ENCODE measurements around the gene TNFRSF21. TPM values are rescaled to one million over a fixed set of nuclear protein-coding genes. Genes with fewer than 3 reads are reported as not detected.

TNFRSF21 gene
- total RNA-seq, 1 experiment from 2014 or later, result 172 TPM

- no peak for TF ChIP-seq CTCF (conservative IDR thresholded peaks at IDR 0.05)
- no peak for TF ChIP-seq EZH2 (IDR thresholded peaks at IDR 0.05; ENCODE audit: low read depth)
- Histone ChIP-seq H3K9me3 (ENCODE audit: insufficient read depth, low read depth) (no peaks in the 10 kb centered on the region), H3F3A (ENCODE audit: insufficient read depth, low read depth) (peaks cover 76% of the 10 kb centered on the region), H3K9me2 (ENCODE audit: insufficient read depth) (no peaks in the 10 kb centered on the region), H3K36me3 (ENCODE audit: low read depth) (peaks cover 87% of the 10 kb centered on the region), H2AFZ (no peak overlapping the region), H3K79me2 (ENCODE audit: low read depth) (peaks cover 99% of the 10 kb centered on the region), H3K27me3 (ENCODE audit: insufficient read depth, low read depth) (no peaks in the 10 kb centered on the region), H3K4me1 (replicated peaks; ENCODE audit: insufficient read depth) (peaks cover 37% of the 10 kb centered on the region), H3K27ac (0 out of 2 replicates have a peak overlapping the region, but pooled peaks have one; percentile 4), H4K20me1 (ENCODE audit: insufficient read depth) (peaks cover 84% of the 10 kb centered on the region), H3K4me2 (no peak overlapping the region), H3K4me3 (no peak overlapping the region)
- intact Hi-C loops (cut with micrococcal nuclease; ENCODE audit: unreplicated experiment), result no loop called here
- POLR2A ChIA-PET (ENCODE audit: unreplicated experiment), result no interaction called here
- BruUV-seq (replicated peaks), result TSS peak; percentile 3
- CTCF ChIA-PET, result no interaction called here
- DNase-seq, result peak in 1 of 2 experiments; percentile 32
Measured at GRCh38 chr6:47283993-47284392, 25.7 kb downstream of the TNFRSF21 start.

- intact Hi-C loops (cut with micrococcal nuclease; ENCODE audit: unreplicated experiment), result no loop called here
- H3K4me2 ChIP-seq, result no peak overlapping the region
- no TSS peak for BruUV-seq (replicated peaks)
Measured at GRCh38 chr6:47278545-47278944, 31.2 kb downstream of the TNFRSF21 start.

GRCh38 chr6:47277702-47278101 is 32.0 kb downstream of the TNFRSF21 start:
- intact Hi-C loops (cut with micrococcal nuclease; ENCODE audit: unreplicated experiment), result no loop called here
- ChIA-PET CTCF (no interaction called here), POLR2A (ENCODE audit: unreplicated experiment) (no interaction called here)
- no TSS peak for BruUV-seq (replicated peaks)
- peaks cover 75% of the 10 kb centered on the region for H3F3A ChIP-seq (ENCODE audit: insufficient read depth, low read depth)
- H3K4me2 ChIP-seq, result no peak overlapping the region
- H3K4me1 ChIP-seq (replicated peaks; ENCODE audit: insufficient read depth), result peaks cover 37% of the 10 kb centered on the region
- TF ChIP-seq EZH2 (IDR thresholded peaks at IDR 0.05; ENCODE audit: low read depth) (no peak), CTCF (conservative IDR thresholded peaks at IDR 0.05) (no peak)
- H3K9me3 ChIP-seq (ENCODE audit: insufficient read depth, low read depth), result no peaks in the 10 kb centered on the region
- H3K36me3 ChIP-seq (ENCODE audit: low read depth), result peaks cover 89% of the 10 kb centered on the region
- peak overlapping the region; percentile 28 for H3K27ac ChIP-seq
- H3K4me3 ChIP-seq, result no peak overlapping the region
- no peak for DNase-seq
- H4K20me1 ChIP-seq (ENCODE audit: insufficient read depth), result peaks cover 91% of the 10 kb centered on the region
- H2AFZ ChIP-seq, result no peak overlapping the region
- H3K79me2 ChIP-seq (ENCODE audit: low read depth), result peaks cover 99% of the 10 kb centered on the region
- no peaks in the 10 kb centered on the region for H3K9me2 ChIP-seq (ENCODE audit: insufficient read depth)
- no peaks in the 10 kb centered on the region for H3K27me3 ChIP-seq (ENCODE audit: insufficient read depth, low read depth)

More at GRCh38 chr6:47278545-47278944, 31.2 kb downstream of the TNFRSF21 start:
- ChIA-PET CTCF (interaction anchor here (0.7 kb wide), 1 partner anchor 153 kb away, joined by 3 read pairs; no protein-coding TSS in a partner anchor), POLR2A (ENCODE audit: unreplicated experiment) (no interaction called here)
- H3K79me2 ChIP-seq (ENCODE audit: low read depth), result peaks cover 99% of the 10 kb centered on the region
- no peaks in the 10 kb centered on the region for H3K9me3 ChIP-seq (ENCODE audit: insufficient read depth, low read depth)
- H3K27me3 ChIP-seq (ENCODE audit: insufficient read depth, low read depth), result no peaks in the 10 kb centered on the region
- DNase-seq, result peak in 1 of 2 experiments; percentile 51
- no peaks in the 10 kb centered on the region for H3K9me2 ChIP-seq (ENCODE audit: insufficient read depth)
- H3K4me1 ChIP-seq (replicated peaks; ENCODE audit: insufficient read depth), result peaks cover 36% of the 10 kb centered on the region
- TF ChIP-seq CTCF (conservative IDR thresholded peaks at IDR 0.05) (no peak), EZH2 (IDR thresholded peaks at IDR 0.05; ENCODE audit: low read depth) (no peak)
- 0 out of 2 replicates have a peak overlapping the region, but pooled peaks have one; percentile 44 for H3K27ac ChIP-seq
- H2AFZ ChIP-seq, result no peak overlapping the region
- no peak overlapping the region for H3K4me3 ChIP-seq
- H3F3A ChIP-seq (ENCODE audit: insufficient read depth, low read depth), result peaks cover 80% of the 10 kb centered on the region
- H3K36me3 ChIP-seq (ENCODE audit: low read depth), result peaks cover 89% of the 10 kb centered on the region
- peaks cover 87% of the 10 kb centered on the region for H4K20me1 ChIP-seq (ENCODE audit: insufficient read depth)
